Fibroblast of the aortic adventitia (primary cell): ENCODE data around the gene HIGD1A. TPM values are rescaled to one million over a fixed set of nuclear protein-coding genes. Genes with fewer than 3 reads are reported as not detected.

ENCODE experiments used
- DNase-seq: peaks from one replicate; pipeline ENCODE4 v3.0.0-alpha.2; 2010; ENCODE audit warnings: low read depth
- H3K4me3 ChIP-seq: 2 replicates; pipeline ENCODE4 v1.5.1; 2011; ENCODE audit warnings: low read depth, mild to moderate bottlenecking, control low read depth, low read length, moderate library complexity
- total RNA-seq: library from RNA; depleted of rRNA; stranded (reverse); fragments of >200 nt; gene quantifications from 2 replicates; pipeline ENCODE4 v1.2.3, GENCODE V29; 2012; ENCODE audit warnings: low replicate concordance
- TF ChIP-seq, protein P1 (sequence below): IDR thresholded peaks from 2 replicates; pipeline ENCODE4 v1.5.1; 2011; ENCODE audit warnings: mild to moderate bottlenecking, low read length, control low read depth, inconsistent platforms; ENCODE audit not compliant: insufficient read depth

The HIGD1A gene
- total RNA-seq, 1 donor: 163 TPM

DNA sequence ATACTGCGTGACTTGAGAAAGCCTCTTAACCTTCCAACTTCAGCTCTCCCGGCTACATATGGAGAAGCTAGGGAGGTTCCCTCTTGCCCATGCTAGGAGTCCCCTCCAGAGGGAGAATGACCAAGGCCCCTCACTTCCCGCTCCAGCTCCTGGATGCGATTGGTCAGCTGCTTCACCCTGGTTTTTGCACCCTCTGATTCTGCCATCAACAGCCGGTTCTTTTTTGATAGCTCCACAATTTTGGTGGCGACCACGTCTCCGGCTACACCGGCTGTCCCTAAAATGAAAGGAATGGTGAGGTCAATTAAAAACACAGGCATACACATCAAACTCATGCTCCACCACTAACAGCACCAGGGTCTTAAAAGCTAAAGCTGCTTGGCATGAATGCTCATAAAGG lies 51.8 kb downstream of the HIGD1A start:
- TF ChIP-seq, protein P1, sequence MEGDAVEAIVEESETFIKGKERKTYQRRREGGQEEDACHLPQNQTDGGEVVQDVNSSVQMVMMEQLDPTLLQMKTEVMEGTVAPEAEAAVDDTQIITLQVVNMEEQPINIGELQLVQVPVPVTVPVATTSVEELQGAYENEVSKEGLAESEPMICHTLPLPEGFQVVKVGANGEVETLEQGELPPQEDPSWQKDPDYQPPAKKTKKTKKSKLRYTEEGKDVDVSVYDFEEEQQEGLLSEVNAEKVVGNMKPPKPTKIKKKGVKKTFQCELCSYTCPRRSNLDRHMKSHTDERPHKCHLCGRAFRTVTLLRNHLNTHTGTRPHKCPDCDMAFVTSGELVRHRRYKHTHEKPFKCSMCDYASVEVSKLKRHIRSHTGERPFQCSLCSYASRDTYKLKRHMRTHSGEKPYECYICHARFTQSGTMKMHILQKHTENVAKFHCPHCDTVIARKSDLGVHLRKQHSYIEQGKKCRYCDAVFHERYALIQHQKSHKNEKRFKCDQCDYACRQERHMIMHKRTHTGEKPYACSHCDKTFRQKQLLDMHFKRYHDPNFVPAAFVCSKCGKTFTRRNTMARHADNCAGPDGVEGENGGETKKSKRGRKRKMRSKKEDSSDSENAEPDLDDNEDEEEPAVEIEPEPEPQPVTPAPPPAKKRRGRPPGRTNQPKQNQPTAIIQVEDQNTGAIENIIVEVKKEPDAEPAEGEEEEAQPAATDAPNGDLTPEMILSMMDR: no peak
- H3K4me3 ChIP-seq: no peak overlapping the region
- DNase-seq: no peak

DNA sequence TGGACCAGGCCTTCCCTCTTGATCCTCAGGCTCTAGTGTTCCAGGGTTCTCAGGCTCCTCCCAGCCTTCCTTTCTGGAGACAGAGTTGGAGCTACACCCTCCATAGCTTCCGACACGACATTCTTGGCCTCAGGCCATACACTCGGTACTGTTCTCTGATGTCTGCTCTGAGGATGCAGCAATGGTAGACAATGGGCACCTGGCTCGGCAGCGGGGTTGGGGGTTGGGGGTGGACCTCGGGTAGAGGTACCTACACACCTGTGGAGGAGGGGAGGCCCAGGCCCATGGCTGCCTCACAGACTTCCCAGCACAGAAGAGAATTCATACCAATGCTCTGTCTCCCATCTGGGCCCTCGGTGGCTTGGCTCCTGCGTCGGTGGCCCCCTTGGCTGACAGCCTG lies 52.7 kb downstream of the HIGD1A start:
- no peak for DNase-seq
- TF ChIP-seq, protein P1: no peak
- H3K4me3 ChIP-seq: no peak overlapping the region

DNA sequence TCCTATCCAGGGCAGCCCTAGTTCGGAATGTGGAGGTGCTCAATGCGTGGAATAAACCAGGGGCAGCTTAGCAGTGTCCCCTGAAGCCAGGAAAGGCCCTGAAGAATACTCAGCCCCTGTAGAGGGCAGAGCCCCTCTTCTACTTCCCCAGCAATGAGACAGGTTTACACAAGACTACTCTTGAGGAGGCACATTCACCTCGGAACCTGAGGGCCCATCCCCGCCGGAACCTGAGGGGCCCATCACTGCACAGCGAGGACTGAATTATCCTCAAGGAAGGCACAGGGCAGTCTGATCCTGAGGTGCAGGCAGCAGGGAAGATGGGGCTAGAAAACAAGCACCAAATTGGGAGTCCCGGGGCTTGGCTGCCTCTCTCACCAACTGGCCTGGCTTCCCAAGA lies 53.5 kb downstream of the HIGD1A start:
- no peak for DNase-seq
- TF ChIP-seq, protein P1: no peak
- H3K4me3 ChIP-seq: no peak overlapping the region

DNA sequence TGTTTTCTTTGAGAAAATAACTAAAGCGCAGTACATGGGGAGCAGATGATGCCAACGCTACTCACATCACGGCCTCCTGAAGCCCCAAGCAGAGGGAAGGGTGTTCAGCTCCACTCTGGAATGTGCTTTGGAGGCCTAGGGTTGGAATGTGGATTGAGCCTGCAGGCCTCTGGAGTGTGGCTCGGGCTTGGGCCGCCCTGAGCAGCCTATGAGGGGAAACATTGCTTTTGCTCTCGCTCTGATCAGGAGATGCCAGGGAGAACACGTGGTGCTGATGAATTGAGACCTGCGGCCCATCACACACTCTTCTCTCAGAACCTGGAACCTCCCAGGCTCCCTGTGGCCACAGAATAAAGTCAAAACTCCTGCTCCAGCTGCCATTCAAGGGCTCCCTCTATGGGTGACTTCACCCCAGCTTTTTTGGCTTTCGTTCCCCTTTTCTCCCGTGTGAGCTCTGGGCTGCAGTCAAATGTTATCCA lies 54.5 kb downstream of the HIGD1A start:
- TF ChIP-seq, protein P1: peak; percentile 60
- no peak for DNase-seq
- no peak overlapping the region for H3K4me3 ChIP-seq

DNA sequence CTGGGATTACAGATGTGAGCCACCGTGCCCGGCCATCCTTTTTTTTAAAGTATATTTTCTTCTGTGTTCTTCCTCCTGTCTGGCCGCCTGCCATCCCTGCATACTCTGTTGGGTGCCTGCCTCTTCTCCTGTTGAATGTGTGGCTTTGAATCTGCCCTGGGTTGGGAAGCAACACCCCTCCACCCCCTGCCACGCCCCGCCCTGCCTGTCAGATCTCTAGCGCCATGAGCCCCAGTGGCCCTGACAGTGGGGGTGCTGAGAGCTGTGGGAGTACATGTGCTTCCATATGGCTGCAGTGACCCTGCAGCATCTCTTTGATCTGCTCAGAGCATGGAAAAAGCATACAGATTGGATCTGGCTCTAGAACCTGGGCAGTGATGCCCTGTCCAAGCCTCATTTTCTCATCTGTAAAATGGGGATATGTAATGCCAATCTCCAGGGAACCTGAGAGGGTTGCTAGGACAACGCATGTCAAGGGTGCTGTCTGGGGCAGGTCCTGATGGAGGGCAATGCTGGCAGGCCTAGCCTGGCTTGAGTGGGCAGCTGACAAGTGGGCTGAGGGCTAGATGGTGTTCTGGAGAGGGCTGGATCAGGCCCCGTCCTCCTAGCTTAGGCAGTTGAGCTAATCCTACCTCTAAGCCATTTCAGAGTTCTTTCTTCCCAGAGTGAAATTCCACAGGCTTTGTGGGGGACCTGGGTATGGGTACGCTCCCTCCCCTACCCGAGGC lies 55.1 kb downstream of the HIGD1A start:
- no peak overlapping the region for H3K4me3 ChIP-seq
- no peak for DNase-seq
- TF ChIP-seq, protein P1: no peak

DNA sequence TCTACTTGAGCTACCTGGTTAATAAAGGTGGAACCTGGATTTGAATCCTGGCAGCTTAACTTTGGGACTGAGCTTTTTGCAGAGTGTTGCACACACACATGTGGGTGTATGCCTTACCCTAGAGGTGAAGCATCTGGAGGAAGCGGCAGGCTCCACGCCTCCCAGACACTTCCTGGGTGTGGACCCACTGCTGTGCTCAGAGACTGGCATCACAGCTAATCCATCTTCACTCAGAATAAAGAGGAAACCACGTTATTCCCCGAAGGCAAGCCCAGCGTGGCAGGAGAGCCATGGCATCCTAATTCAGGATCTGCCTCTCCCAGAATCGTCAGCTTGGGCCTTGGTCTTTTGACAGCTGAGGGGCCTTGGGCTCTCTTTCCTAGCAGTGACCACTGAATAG lies 56.7 kb downstream of the HIGD1A start:
- no peak overlapping the region for H3K4me3 ChIP-seq
- DNase-seq: no peak
- TF ChIP-seq, protein P1: no peak
